ENCODE data around the gene ICAM3. TPM values are rescaled to one million over a fixed set of nuclear protein-coding genes. Genes with fewer than 3 reads are reported as not detected.

The ICAM3 gene
- total RNA-seq, 1 experiment from 2014 or later = 28.3 TPM

GRCh38 chr19:10286803-10287737 is 52.4 kb downstream of the ICAM3 start, which contains the start of gene ICAM4:
TSS of gene ICAM4 (plus strand) at chr19:10286955. CDS start at chr19:10287013, 58 bp downstream.
- no peak within 1 kb of the TSS for H2BK20ac ChIP-seq (ENCODE audit: low read depth, low read length, poor library complexity, severe bottlenecking)
- H3K23me2 ChIP-seq (ENCODE audit: insufficient read length, low read depth, low read length, poor library complexity, severe bottlenecking) = peaks cover 30% of the 10 kb centered on the region
- H3K27ac ChIP-seq (ENCODE audit: insufficient read length, low read depth, low read length) = no peak within 1 kb of the TSS
- DNase-seq = peak; percentile 76
- Mint-ChIP-seq H3K4me3 (peak within 1 kb of the TSS; percentile 49 to 77), H3K36me3 (ENCODE audit: insufficient read depth in 1 of 3, low read depth in 3 of 3) (peaks cover 0 to 7% (median 0%) of the 10 kb centered on the region in 3 experiments; a peak in 3 of 7 replicates), H3K27ac (no peak within 1 kb of the TSS), H3K4me1 (peaks cover 11 to 38% of the 10 kb centered on the region in 2 experiments), H3K9me3 (peaks cover 0 to 3% of the 10 kb centered on the region in 2 experiments; a peak in 2 of 5 replicates), H3K27me3 (ENCODE audit: low read depth) (peaks cover 71% of the 10 kb centered on the region)
- no CpG with 5 or more reads among the region's 59 CpGs for WGBS (ENCODE audit: extremely low coverage, insufficient read length, low lambda C conversion rate)
- no peak within 1 kb of the TSS for H4K5ac ChIP-seq (ENCODE audit: insufficient read length, low read depth, low read length)
- peaks cover 31% of the 10 kb centered on the region for H3K27me3 ChIP-seq (ENCODE audit: insufficient read depth, low read length)
- no peak within 1 kb of the TSS for H3K9ac ChIP-seq (ENCODE audit: extremely low read depth, insufficient read length, low read length)
- H2BK15ac ChIP-seq (ENCODE audit: low read depth, low read length) = no peak within 1 kb of the TSS
- H3K23ac ChIP-seq (ENCODE audit: insufficient read length, low read depth, low read length) = no peak within 1 kb of the TSS
- no peak within 1 kb of the TSS for H2BK12ac ChIP-seq (ENCODE audit: insufficient read length, low read depth, low read length)
- H2BK120ac ChIP-seq (ENCODE audit: low read depth, low read length, poor library complexity, severe bottlenecking) = no peak within 1 kb of the TSS
- no peaks in the 10 kb centered on the region for H3K9me3 ChIP-seq (ENCODE audit: control insufficient read depth, low read depth, low read length)
- H3K4me1 ChIP-seq (ENCODE audit: insufficient read depth, low read length) = no peaks in the 10 kb centered on the region; the same call in 1 of the 2 replicates
- H3K79me2 ChIP-seq (ENCODE audit: insufficient read depth, low read length) = no peaks in the 10 kb centered on the region
- no peak within 1 kb of the TSS; the same call in 1 of the 2 replicates for H3K14ac ChIP-seq (ENCODE audit: insufficient read depth, low read length)
- no peak for TF ChIP-seq CTCF (conservative IDR thresholded peaks at IDR 0.05)
- H3K79me1 ChIP-seq (ENCODE audit: insufficient read depth, low read depth, low read length, poor library complexity, severe bottlenecking) = no peaks in the 10 kb centered on the region
- H3T11ph ChIP-seq (ENCODE audit: low read length) = no peak within 1 kb of the TSS
- no peak within 1 kb of the TSS for H3K4ac ChIP-seq (ENCODE audit: low read depth, low read length)
- H2AK5ac ChIP-seq (ENCODE audit: insufficient read length, low read length) = no peak within 1 kb of the TSS
- H3K4me2 ChIP-seq (ENCODE audit: insufficient read depth, insufficient read length, low read length) = peak within 1 kb of the TSS; percentile 70
- H4K91ac ChIP-seq (ENCODE audit: insufficient read length, low read depth, low read length) = no peak within 1 kb of the TSS
- H3K56ac ChIP-seq (ENCODE audit: insufficient read length, low read depth, low read length) = no peak within 1 kb of the TSS
- H2AFZ ChIP-seq (ENCODE audit: low read length) = no peak within 1 kb of the TSS
- H4K20me1 ChIP-seq (ENCODE audit: control insufficient read depth, insufficient read depth, insufficient read length) = no peaks in the 10 kb centered on the region
- H2BK5ac ChIP-seq (ENCODE audit: insufficient read length, low read length) = no peak within 1 kb of the TSS
- H3K18ac ChIP-seq (ENCODE audit: insufficient read length, low read depth, low read length) = no peak within 1 kb of the TSS
- H4K8ac ChIP-seq (replicated peaks; ENCODE audit: insufficient read length, low read depth, low read length) = no peak within 1 kb of the TSS

All from H9 (cell line).